HEK293 (cell line): Measurements from ENCODE around the gene PKIG.

Source experiments
- CTCF ChIA-PET: fragments of 350-600 bp; formaldehyde crosslinking; extraction: SDS; loops from one replicate; lab custom pipeline; 2021; ENCODE audit warnings: antibody characterized with exemption; lab: Yijun Ruan, JAX
- POLR2A ChIA-PET: fragments of 300-600 bp; formaldehyde crosslinking; extraction: SDS; loops from one replicate; lab custom pipeline; 2020; ENCODE audit warnings: antibody characterized with exemption, inconsistent platforms; lab: Yijun Ruan, JAX
- H3K27ac ChIP-seq: fragments of 200-500 bp; sonication (Bioruptor generic); 2 replicates; pipeline ENCODE4 v1.5.1; 2014; ENCODE audit warnings: low read depth, low read length, control low read depth, inconsistent platforms; ENCODE audit errors: extremely low read depth
- H3K36me3 ChIP-seq, 2 experiments: fragments of 200-500 bp in 1 of 2; sonication (Bioruptor generic) in 1 of 2; 1 replicate in 1 of 2; 2 replicates in 1 of 2; pipeline ENCODE4 v1.5.1; 2014 to 2017; ENCODE audit warnings: inconsistent platforms in 2 of 2, low read length in 2 of 2; ENCODE audit not compliant: control insufficient read depth in 2 of 2, insufficient read depth in 1 of 2
- H3K4me1 ChIP-seq: fragments of 200-500 bp; sonication (Bioruptor generic); 2 replicates; pipeline ENCODE4 v1.5.1; 2014; ENCODE audit warnings: mild to moderate bottlenecking, low read length, inconsistent platforms; ENCODE audit not compliant: control insufficient read depth, insufficient read depth
- H3K4me3 ChIP-seq: 2 replicates; pipeline ENCODE4 v1.5.1; 2011; ENCODE audit warnings: low read depth, mild to moderate bottlenecking, control low read depth, low read length, moderate library complexity
- H3K9me3 ChIP-seq: fragments of 200-500 bp; sonication (Bioruptor generic); 2 replicates; pipeline ENCODE4 v1.5.1; 2014; ENCODE audit warnings: low read depth, low read length, inconsistent platforms; ENCODE audit not compliant: control insufficient read depth, insufficient read depth
- BCL11B ChIP-seq: fragments of 450-650 bp; formaldehyde crosslinking; IDR thresholded peaks from 2 replicates; pipeline ENCODE4 v1.5.1; 2016; ENCODE audit warnings: low read depth, missing biosample characterization, missing genetic modification characterization
- FEZF1 ChIP-seq: fragments of 450-650 bp; formaldehyde crosslinking; IDR thresholded peaks from 2 replicates; pipeline ENCODE4 v1.5.1; 2016; ENCODE audit warnings: missing biosample characterization, missing genetic modification characterization
- GLI2 ChIP-seq: fragments of 450-650 bp; formaldehyde crosslinking; IDR thresholded peaks from 2 replicates; pipeline ENCODE4; 2017; ENCODE audit warnings: missing biosample characterization, missing genetic modification characterization, low read depth, borderline replicate concordance
- GLIS1 ChIP-seq: fragments of 450-650 bp; formaldehyde crosslinking; IDR thresholded peaks from 2 replicates; pipeline ENCODE4 v1.5.1; 2016; ENCODE audit warnings: missing biosample characterization, missing genetic modification characterization
- HOXD13 ChIP-seq: sonication (generic); formaldehyde crosslinking; IDR thresholded peaks from 2 replicates; pipeline ENCODE4 v1.8.0; 2022; ENCODE audit warnings: missing genetic modification reagents, borderline replicate concordance
- KLF7 ChIP-seq: fragments of 450-650 bp; formaldehyde crosslinking; IDR thresholded peaks from 2 replicates; pipeline ENCODE4 v1.5.1; 2016; ENCODE audit warnings: missing biosample characterization, missing genetic modification characterization, borderline replicate concordance
- SETDB1 ChIP-seq: IDR thresholded peaks from one replicate; pipeline ENCODE4 v1.6.1; 2017; ENCODE audit warnings: mild to moderate bottlenecking, low read length, moderate library complexity, mixed read lengths; ENCODE audit not compliant: insufficient read length
- SP2 ChIP-seq: fragments of 450-650 bp; formaldehyde crosslinking; IDR thresholded peaks from 2 replicates; pipeline ENCODE4 v1.5.1; 2016; ENCODE audit warnings: missing biosample characterization, missing genetic modification characterization
- SP3 ChIP-seq: fragments of 450-650 bp; formaldehyde crosslinking; IDR thresholded peaks from 2 replicates; pipeline ENCODE4 v1.5.1; 2016; ENCODE audit warnings: missing biosample characterization, missing genetic modification characterization
- SP7 ChIP-seq: fragments of 450-650 bp; formaldehyde crosslinking; IDR thresholded peaks from 2 replicates; pipeline ENCODE4 v1.5.1; 2016; ENCODE audit warnings: missing biosample characterization, missing genetic modification characterization
- ZBTB20 ChIP-seq: fragments of 450-650 bp; formaldehyde crosslinking; IDR thresholded peaks from 2 replicates; pipeline ENCODE4 v1.5.1; 2016; ENCODE audit warnings: missing biosample characterization, missing genetic modification characterization
- ZBTB21 ChIP-seq: fragments of 450-650 bp; formaldehyde crosslinking; IDR thresholded peaks from 2 replicates; pipeline ENCODE4 v1.5.1; 2017; ENCODE audit warnings: missing biosample characterization, missing genetic modification characterization
- ZBTB6 ChIP-seq: fragments of 450-650 bp; formaldehyde crosslinking; IDR thresholded peaks from 2 replicates; pipeline ENCODE4 v1.5.1; 2017; ENCODE audit warnings: missing biosample characterization, missing genetic modification characterization
- ZEB2 ChIP-seq: fragments of 450-650 bp; formaldehyde crosslinking; IDR thresholded peaks from 2 replicates; pipeline ENCODE4 v1.5.1; 2016; ENCODE audit warnings: missing biosample characterization, missing genetic modification characterization
- ZNF133 ChIP-seq: fragments of 450-650 bp; formaldehyde crosslinking; IDR thresholded peaks from 2 replicates; pipeline ENCODE4 v1.5.1; 2016; ENCODE audit warnings: missing biosample characterization, missing genetic modification characterization
- ZNF214 ChIP-seq: fragments of 450-650 bp; formaldehyde crosslinking; IDR thresholded peaks from 2 replicates; pipeline ENCODE4 v1.5.1; 2017; ENCODE audit warnings: missing biosample characterization, mild to moderate bottlenecking, missing genetic modification characterization, borderline replicate concordance
- ZNF248 ChIP-seq: fragments of 450-650 bp; formaldehyde crosslinking; IDR thresholded peaks from 2 replicates; pipeline ENCODE4 v1.5.1; 2017; ENCODE audit warnings: missing biosample characterization, missing genetic modification characterization
- ZNF266 ChIP-seq: fragments of 450-650 bp; formaldehyde crosslinking; IDR thresholded peaks from 2 replicates; pipeline ENCODE4 v1.5.1; 2016; ENCODE audit warnings: missing biosample characterization, missing genetic modification characterization, low read depth
- ZNF274 ChIP-seq, 2 experiments: fragments of 200-500 bp in 1 of 2; fragments of 450-650 bp in 1 of 2; sonication (Bioruptor generic) in 1 of 2; formaldehyde crosslinking in 1 of 2; IDR thresholded peaks; 2 replicates each; pipeline versions ENCODE4 v1.5.1 to v1.6.1; 2014 to 2016; ENCODE audit warnings: borderline replicate concordance in 1 of 2, inconsistent platforms in 1 of 2, low read length in 1 of 2, missing biosample characterization in 1 of 2, missing genetic modification characterization in 1 of 2
- ZNF302 ChIP-seq: fragments of 450-650 bp; formaldehyde crosslinking; IDR thresholded peaks from 2 replicates; pipeline ENCODE4 v1.5.1; 2016; ENCODE audit warnings: missing biosample characterization, missing genetic modification characterization, low read depth
- ZNF324 ChIP-seq: fragments of 450-650 bp; formaldehyde crosslinking; IDR thresholded peaks from 2 replicates; pipeline ENCODE4 v1.5.1; 2016; ENCODE audit warnings: missing biosample characterization, missing genetic modification characterization
- ZNF350 ChIP-seq: fragments of 450-650 bp; formaldehyde crosslinking; IDR thresholded peaks from 2 replicates; pipeline ENCODE4 v1.5.0; 2017; ENCODE audit warnings: missing biosample characterization, mild to moderate bottlenecking, missing genetic modification characterization
- ZNF362 ChIP-seq: fragments of 450-650 bp; formaldehyde crosslinking; IDR thresholded peaks from 2 replicates; pipeline ENCODE4 v1.5.1; 2016; ENCODE audit warnings: missing biosample characterization, missing genetic modification characterization
- ZNF416 ChIP-seq: fragments of 450-650 bp; formaldehyde crosslinking; IDR thresholded peaks from 2 replicates; pipeline ENCODE4 v1.5.1; 2016; ENCODE audit warnings: missing biosample characterization, missing genetic modification characterization
- ZNF48 ChIP-seq: fragments of 450-650 bp; formaldehyde crosslinking; IDR thresholded peaks from 2 replicates; pipeline ENCODE4 v1.5.1; 2016; ENCODE audit warnings: missing biosample characterization, missing genetic modification characterization
- ZNF529 ChIP-seq: fragments of 450-650 bp; formaldehyde crosslinking; IDR thresholded peaks from 2 replicates; pipeline ENCODE4 v1.5.1; 2017; ENCODE audit warnings: missing genetic modification characterization, missing biosample characterization; ENCODE audit not compliant: insufficient replicate concordance
- ZNF571 ChIP-seq: fragments of 450-650 bp; formaldehyde crosslinking; IDR thresholded peaks from 2 replicates; pipeline ENCODE4 v1.5.0; 2017; ENCODE audit warnings: missing biosample characterization, missing genetic modification characterization
- ZNF610 ChIP-seq: fragments of 450-650 bp; formaldehyde crosslinking; IDR thresholded peaks from 2 replicates; pipeline ENCODE4 v1.5.1; 2016; ENCODE audit warnings: missing biosample characterization, missing genetic modification characterization, borderline replicate concordance
- ZNF621 ChIP-seq: fragments of 450-650 bp; formaldehyde crosslinking; IDR thresholded peaks from 2 replicates; pipeline ENCODE4 v1.5.1; 2017; ENCODE audit warnings: missing biosample characterization, missing genetic modification characterization
- ZNF658 ChIP-seq: fragments of 450-650 bp; formaldehyde crosslinking; IDR thresholded peaks from 2 replicates; pipeline ENCODE4; 2016; ENCODE audit warnings: missing biosample characterization, missing genetic modification characterization
- ZNF76 ChIP-seq: fragments of 450-650 bp; formaldehyde crosslinking; IDR thresholded peaks from 2 replicates; pipeline ENCODE4; 2016; ENCODE audit warnings: low read depth, missing biosample characterization, missing genetic modification characterization, borderline replicate concordance
- ZSCAN4 ChIP-seq: fragments of 450-650 bp; formaldehyde crosslinking; IDR thresholded peaks from 2 replicates; pipeline ENCODE4 v1.5.1; 2017; ENCODE audit warnings: missing biosample characterization, missing genetic modification characterization

Gene PKIG

GRCh38 chr20:44633872-44634600 lies 51.7 kb downstream of the PKIG start:
- H3K36me3 ChIP-seq: peaks cover 0 to 15% of the 10 kb centered on the region in 2 experiments; a peak in 2 of 3 replicates
- ChIA-PET CTCF (interaction anchor here (0.7 kb wide), 2 partner anchors 30 to 405 kb away, joined by 3 read pairs; no protein-coding TSS in a partner anchor), POLR2A (no interaction called here)
- H3K4me1 ChIP-seq: no peaks in the 10 kb centered on the region
- no peak overlapping the region for H3K4me3 ChIP-seq
- no peaks in the 10 kb centered on the region for H3K9me3 ChIP-seq
- no peak overlapping the region for H3K27ac ChIP-seq
- TF ChIP-seq ZNF610 (tag by site-specific recombination) (no peak), FEZF1 (tag by site-specific recombination) (no peak), ZNF48 (tag by site-specific recombination) (no peak), ZSCAN4 (no peak), ZNF302 (tag by site-specific recombination) (no peak), SETDB1 (no peak), ZNF266 (tag by site-specific recombination) (no peak), ZNF529 (no peak), ZNF76 (tag by site-specific recombination) (no peak), KLF7 (tag by site-specific recombination) (no peak), ZNF362 (tag by site-specific recombination) (no peak), ZNF133 (tag by site-specific recombination) (no peak), SP3 (no peak), ZBTB21 (tag by site-specific recombination) (no peak), ZNF416 (no peak), ZNF324 (tag by site-specific recombination) (no peak)

GRCh38 chr20:44635877-44636276 lies 53.5 kb downstream of the PKIG start:
- ChIA-PET CTCF (interaction anchor here (0.6 to 0.7 kb wide), 2 partner anchors 46 to 250 kb away, joined by 3 to 4 read pairs; no protein-coding TSS in a partner anchor), POLR2A (no interaction called here)
- TF ChIP-seq SETDB1 (no peak), HOXD13 (CRISPR knock-in tag) (no peak), ZNF571 (no peak), SP2 (no peak), ZNF621 (no peak), SP7 (tag by site-specific recombination) (no peak), ZNF658 (tag by site-specific recombination) (no peak), ZBTB20 (tag by site-specific recombination) (no peak), ZNF214 (tag by site-specific recombination) (no peak), GLIS1 (tag by site-specific recombination) (no peak), GLI2 (tag by site-specific recombination) (no peak), ZNF274 (IDR thresholded peaks at IDR 0.05; ENCODE audit: low read length) (no peak), ZNF274 (tag by site-specific recombination; IDR thresholded peaks at IDR 0.05; ENCODE audit: borderline replicate concordance) (no peak), ZEB2 (tag by site-specific recombination) (no peak), ZNF350 (tag by site-specific recombination) (no peak), ZBTB6 (tag by site-specific recombination) (no peak), BCL11B (tag by site-specific recombination) (no peak), ZNF248 (tag by site-specific recombination) (no peak)
- Histone ChIP-seq H3K4me1 (no peaks in the 10 kb centered on the region), H3K36me3 (peaks cover 0 to 17% of the 10 kb centered on the region in 2 experiments; a peak in 1 of 3 replicates), H3K27ac (no peak overlapping the region), H3K4me3 (no peak overlapping the region), H3K9me3 (no peaks in the 10 kb centered on the region)
